GM06990 (cell line): Measurements from ENCODE around the gene FAM236C.
"Not testable (repeated sequence)": the region's sequence is repeated elsewhere in the genome, so short reads cannot be mapped to it uniquely, and the experiment has no call there.

Experiments
- DNase-seq: peaks from one replicate; pipeline ENCODE4 v3.0.0-alpha.2; 2011; ENCODE audit not compliant: insufficient read length; ENCODE audit errors: extremely low read depth
- H3K27me3 ChIP-seq: replicated peaks from 2 replicates; pipeline ENCODE4 v1.6.0; 2011; ENCODE audit warnings: low read length; ENCODE audit not compliant: control insufficient read depth, insufficient read depth
- H3K36me3 ChIP-seq: 2 replicates; pipeline ENCODE4 v1.5.1; 2011; ENCODE audit warnings: low read length; ENCODE audit not compliant: control insufficient read depth, insufficient read depth
- H3K4me3 ChIP-seq: replicated peaks from 2 replicates; pipeline ENCODE4 v1.5.1; 2011; ENCODE audit warnings: low read depth, mild to moderate bottlenecking, control low read depth, low read length

FAM236C gene

GRCh38 chrX:72912315-72912714 lies at the start of gene FAM236C:
Gene FAM236C, plus strand, starts transcription at chrX:72912615. Its CDS starts 100 bp downstream, at chrX:72912715.
- H3K27me3 ChIP-seq, H3K36me3 ChIP-seq, H3K4me3 ChIP-seq, DNase-seq: not testable (repeated sequence)

GRCh38 chrX:72882898-72883297 lies 29.5 kb upstream of the FAM236C start:
- H3K36me3 ChIP-seq, H3K4me3 ChIP-seq, DNase-seq, H3K27me3 ChIP-seq: not testable (repeated sequence)

DNA sequence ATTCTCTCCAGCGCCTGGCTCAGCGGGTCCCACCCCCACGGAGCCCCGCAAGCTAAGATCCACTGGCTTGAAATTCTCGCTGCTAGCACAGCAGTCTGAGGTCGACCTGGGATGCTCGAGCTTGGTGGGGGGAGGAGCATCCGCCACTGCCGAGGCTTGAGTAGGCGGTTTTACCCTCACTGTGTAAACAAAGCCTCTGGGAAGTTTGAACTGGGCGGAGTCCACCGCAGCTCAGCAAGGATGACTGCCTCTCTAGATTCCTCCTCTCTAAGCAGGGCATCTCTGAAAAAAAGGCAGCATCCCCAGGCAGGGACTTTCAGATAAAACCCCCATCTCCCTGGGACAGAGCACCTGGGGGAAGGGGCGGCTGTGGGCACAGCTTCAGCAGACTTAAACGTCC lies 22.7 kb upstream of the FAM236C start:
- not testable (repeated sequence) for DNase-seq, H3K4me3 ChIP-seq, H3K27me3 ChIP-seq, H3K36me3 ChIP-seq

- not testable (repeated sequence) for H3K27me3 ChIP-seq, H3K36me3 ChIP-seq, H3K4me3 ChIP-seq, DNase-seq
These were observed 3.7 kb downstream of the FAM236C start for GRCh38 chrX:72916096-72916495.

DNA sequence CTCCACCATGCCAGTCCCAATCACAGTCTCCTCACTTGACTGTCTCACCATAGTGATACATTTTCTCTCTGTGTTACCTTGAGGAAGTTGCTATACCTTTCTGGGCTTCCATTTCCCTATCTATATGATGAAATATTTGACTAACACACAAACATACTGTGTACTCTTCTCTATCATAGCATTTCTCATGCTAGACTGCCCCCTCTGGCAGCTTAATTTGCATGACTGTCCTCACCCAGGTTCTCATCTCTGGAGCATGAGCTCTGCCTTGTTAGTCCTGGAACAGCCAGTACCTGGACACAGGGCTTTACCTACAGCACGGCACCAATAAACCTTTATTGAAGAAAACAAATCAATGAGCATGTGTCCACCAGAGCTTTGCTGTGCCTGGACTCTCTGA lies 19.9 kb downstream of the FAM236C start:
- not testable (repeated sequence) for DNase-seq, H3K36me3 ChIP-seq, H3K4me3 ChIP-seq, H3K27me3 ChIP-seq

GRCh38 chrX:72936455-72936854 lies 24.0 kb downstream of the FAM236C start:
- not testable (repeated sequence) for DNase-seq, H3K27me3 ChIP-seq, H3K4me3 ChIP-seq, H3K36me3 ChIP-seq

DNA sequence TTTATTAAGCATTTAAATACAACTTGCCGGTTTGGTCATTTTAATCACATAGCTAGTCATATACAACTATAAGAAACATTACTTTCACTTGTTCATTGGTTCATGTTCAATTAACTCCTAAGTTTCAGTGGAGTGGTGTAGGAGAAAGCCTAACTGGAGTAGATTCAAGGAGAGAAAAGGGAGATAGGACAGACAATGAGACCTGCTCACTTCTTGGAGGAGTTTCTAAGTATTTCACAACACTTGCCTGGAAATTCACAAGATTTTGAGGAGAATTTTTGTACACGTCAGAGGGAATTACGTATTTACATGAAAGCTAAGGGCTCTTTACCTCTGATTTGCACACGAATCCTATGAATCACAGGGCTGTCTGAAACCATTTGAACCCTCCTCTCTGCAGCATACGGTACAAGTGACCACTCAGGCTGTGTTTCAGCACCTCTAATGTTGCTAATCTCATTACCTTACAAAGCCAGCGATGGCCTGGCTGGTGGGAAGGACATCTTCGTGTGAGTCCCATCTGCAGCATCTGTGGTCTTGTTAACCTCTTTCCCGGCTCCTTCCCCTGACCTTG lies 24.6 kb downstream of the FAM236C start:
- H3K36me3 ChIP-seq, DNase-seq, H3K27me3 ChIP-seq, H3K4me3 ChIP-seq: not testable (repeated sequence)

DNA sequence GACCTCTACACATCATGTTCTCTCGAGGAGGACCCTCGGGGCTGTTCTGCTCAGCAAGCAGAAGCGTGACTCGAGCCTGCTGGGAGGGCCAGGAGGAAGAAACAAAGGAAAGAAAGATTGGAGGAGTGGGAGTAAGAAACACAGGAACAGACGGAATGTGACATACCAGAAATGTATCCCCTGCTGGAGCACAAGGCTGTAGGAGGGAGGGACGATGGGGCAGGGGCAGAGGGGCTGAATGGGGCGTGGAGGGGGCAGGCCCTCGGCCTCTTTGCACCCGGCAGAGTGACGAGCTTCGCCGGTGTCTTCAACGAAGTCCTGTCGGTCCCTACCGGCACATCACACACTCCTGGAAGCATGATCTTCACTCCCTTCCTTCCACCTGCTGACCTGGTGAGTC lies 25.5 kb downstream of the FAM236C start, which contains the start of gene FAM236A:
TSS of gene FAM236A (plus strand) at position 301 of the 400 bp plus-strand sequence. CDS start at position 358, 57 bp downstream.
- DNase-seq, H3K4me3 ChIP-seq, H3K36me3 ChIP-seq, H3K27me3 ChIP-seq: not testable (repeated sequence)

DNA sequence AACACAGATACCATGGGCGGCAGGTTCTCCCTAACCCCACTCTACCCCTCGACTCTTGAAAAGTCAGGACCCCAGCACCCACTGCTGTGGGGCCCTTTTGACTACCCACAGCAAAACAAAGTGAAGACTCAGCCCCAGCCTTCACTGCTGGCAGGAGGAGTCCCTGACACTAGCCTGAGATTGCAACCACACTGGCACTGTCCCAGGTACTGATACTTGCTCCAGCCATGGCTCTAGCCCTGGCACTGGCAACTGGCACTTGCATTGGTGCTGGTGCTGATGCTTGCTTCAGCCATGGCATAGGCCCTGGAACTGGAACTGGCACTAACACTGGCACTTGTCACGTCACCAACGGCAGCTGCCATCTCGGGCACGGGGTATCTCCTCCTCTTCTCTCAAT lies 29.9 kb downstream of the FAM236C start:
- H3K4me3 ChIP-seq, DNase-seq, H3K27me3 ChIP-seq, H3K36me3 ChIP-seq: not testable (repeated sequence)

GRCh38 chrX:72943035-72943818 lies 30.8 kb downstream of the FAM236C start:
- H3K4me3 ChIP-seq, H3K27me3 ChIP-seq, DNase-seq, H3K36me3 ChIP-seq: not testable (repeated sequence)

- not testable (repeated sequence) for H3K36me3 ChIP-seq, DNase-seq, H3K27me3 ChIP-seq, H3K4me3 ChIP-seq
These were observed 31.4 kb downstream of the FAM236C start, which contains the start of gene DMRTC1 for GRCh38 chrX:72943819-72944169. Gene DMRTC1, minus strand, starts transcription at chrX:72943837. Its CDS starts 68,143 bp downstream, at chrX:72875694.

DNA sequence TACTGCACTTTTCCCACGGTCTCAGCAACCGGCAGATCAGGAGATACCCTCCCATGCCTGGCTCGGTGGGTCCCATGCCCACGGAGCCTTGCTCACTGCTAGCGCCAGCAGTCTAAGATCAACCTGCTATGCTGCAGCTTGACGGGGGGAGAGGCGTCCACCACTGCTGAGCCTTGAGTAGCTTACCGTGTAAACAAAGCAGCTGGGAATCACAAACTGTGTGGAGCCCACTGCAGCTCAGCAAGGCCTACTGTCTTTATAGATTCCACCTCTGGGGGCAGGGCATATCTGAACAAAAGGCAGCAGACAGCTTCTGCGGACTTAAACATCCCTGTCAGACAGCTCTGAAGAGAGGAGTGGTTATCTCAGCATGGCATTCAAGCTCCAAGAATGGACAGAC lies 47.6 kb downstream of the FAM236C start:
- not testable (repeated sequence) for H3K4me3 ChIP-seq, H3K36me3 ChIP-seq, H3K27me3 ChIP-seq, DNase-seq
